GM21423 (cell line): ENCODE measurements around the gene STRIP2.
"Not testable (repeated sequence)": the region's sequence is repeated elsewhere in the genome, so short reads cannot be mapped to it uniquely, and the experiment has no call there.

Experiments used
- ATAC-seq: cut with Tn5 transposase; IDR thresholded peaks from one replicate; pipeline ENCODE4 v1.9.1; 2021; ENCODE audit warnings: mild to moderate bottlenecking, moderate library complexity; ENCODE audit not compliant: unreplicated experiment

Gene STRIP2

DNA sequence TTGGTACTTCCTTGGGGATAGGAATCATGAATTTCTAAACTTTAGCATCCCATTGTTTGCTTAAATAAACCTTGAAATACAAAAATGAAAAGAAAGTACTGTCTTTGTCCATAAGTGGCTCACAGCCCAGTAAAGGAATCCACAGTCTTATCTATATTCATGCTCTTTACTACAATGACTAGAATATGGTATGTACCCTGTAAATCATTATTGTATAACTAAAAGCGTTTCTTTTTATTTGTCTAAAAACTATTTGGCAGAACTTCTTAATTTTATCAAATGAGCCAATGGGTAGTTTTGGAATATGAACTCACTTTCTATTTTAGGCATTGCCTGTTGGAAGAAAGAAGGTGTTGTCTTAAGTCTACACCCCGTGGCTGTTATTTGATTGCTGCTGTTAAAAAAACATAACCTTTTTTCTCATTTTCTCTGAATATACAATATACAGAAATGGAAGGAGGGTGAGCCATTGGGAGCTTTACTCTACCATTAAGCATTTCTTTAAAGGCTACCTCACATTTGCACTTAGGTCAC is 12.4 kb upstream of the STRIP2 start:
- no peak for ATAC-seq

DNA sequence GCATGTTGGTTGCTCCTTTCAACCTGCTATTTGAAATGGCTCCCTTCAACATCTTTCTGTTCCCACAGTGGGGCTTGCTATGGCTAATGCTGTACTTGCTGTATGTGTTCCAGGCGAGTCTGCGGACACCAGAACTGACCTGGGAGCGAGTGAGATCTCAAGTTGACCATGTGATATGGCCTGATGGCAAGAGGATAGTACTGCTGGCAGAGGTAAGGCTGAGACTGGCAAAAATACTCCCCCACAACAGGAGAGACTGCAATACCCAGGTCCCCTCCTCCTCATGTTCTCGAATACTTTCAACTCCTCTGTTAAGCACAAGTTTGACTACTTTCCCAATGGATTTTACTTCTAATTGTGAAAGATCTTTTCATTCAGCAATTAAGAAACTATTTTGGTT is 11.5 kb upstream of the STRIP2 start:
- ATAC-seq, result no peak

DNA sequence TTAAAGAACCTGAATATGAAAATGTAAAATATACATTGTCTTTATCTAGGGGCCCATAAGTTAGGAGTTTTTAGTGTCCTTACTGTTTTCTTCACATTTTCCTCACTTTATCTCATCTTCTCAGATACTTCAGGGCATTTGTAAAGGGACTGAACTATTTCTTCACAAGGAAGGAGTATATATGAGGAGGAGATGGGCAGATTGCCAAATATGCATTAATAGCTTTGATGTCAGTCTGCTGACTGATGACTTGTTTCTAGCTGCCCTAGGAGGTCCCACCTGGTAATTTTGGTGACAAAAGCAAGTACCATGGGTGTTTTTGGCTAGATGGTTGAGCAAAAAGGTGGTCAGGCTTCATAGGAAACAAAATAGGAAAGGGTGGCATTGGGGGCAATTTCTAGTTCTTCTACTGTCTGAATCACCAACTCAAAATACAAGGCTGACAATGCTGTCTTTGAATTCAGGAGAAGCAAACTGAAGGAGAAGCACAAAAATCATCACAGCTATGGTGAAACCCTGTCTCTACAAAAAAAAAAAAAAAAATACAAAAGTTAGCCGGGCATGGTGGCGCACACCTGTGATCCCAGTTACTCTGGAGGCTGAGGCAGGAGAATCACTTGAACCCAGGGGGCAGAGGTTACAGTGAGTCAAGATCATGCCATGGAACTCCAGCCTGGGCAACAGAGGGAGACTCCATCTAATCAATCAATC is 10.4 kb upstream of the STRIP2 start:
- ATAC-seq, result no peak

DNA sequence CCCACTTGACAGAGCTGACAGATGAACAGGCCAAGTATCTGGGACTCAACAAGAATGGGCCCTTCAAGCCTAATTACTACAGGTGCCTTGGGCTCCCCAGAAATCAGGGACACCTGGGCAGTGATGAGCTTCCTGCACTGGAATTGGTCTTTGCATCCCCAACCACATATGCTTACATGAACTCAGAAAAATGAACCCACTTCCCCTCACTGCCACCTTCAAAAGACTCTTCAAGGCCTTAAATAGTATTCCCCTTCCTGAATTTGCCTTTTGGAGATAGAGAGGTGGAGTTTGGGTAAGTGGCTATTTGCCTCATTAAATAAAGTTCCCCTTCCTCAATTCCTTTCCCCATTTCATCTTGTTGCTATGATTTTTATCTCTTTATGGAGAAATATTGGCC is 7.8 kb upstream of the STRIP2 start:
- no peak for ATAC-seq

DNA sequence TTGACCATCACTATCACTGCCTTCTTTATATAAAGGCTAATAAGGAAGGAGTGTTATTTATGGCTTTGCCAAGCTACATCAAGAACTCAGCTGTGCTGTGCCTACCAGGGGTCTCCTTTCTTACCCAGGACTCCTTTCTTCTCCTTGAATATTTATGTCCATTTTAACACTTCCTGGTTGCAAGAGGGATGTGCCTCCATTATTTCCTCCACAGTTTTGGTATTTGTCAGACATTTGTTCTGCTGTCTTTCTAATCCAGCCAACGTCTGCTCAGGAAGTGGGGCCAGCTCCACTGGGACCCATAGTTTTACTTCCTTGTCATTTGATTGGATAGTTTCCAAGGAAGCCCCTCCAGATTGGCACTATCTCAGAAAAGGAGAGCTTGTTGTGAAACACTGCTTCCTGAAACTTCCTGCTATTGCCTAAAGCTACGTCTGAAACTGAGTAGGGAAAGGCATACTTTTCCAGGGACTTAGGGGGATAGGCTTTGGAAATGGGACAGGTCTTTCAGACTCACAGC is 6.6 kb upstream of the STRIP2 start:
- no peak for ATAC-seq

DNA sequence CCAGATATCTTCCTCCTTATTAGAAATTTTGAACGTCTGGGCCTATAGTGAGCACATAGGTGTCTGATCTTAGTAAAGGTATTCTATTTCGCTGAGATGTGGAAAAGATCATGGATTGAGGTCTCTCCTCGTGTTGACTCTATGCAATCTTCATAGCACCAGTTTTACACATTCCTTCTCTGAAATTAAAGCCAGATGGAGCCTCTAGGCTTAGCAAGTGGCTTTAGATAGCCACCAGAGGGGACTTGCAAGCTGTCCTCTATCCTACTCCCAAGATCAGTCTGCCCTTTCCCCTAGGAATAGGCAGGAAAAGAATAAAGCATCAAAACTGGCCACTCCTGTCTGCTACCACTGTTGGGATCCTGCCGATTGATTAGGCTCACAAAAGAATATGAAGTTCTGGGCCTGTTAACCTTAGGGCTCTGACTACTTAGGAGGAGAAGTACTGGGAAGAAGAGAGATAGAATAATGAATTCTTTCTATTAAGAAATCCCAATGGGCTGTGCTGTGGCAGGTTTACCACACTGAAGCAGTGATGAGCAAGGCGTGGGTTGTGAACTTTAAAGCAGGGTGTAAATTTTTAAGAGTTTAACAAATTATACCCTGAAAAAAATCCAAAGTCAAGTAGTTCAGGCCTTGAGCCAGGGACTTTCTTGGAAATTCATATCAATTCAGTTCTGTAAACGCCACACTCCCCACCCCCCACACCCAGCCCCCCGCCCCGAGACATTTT is 2.2 kb upstream of the STRIP2 start:
- no peak for ATAC-seq

DNA sequence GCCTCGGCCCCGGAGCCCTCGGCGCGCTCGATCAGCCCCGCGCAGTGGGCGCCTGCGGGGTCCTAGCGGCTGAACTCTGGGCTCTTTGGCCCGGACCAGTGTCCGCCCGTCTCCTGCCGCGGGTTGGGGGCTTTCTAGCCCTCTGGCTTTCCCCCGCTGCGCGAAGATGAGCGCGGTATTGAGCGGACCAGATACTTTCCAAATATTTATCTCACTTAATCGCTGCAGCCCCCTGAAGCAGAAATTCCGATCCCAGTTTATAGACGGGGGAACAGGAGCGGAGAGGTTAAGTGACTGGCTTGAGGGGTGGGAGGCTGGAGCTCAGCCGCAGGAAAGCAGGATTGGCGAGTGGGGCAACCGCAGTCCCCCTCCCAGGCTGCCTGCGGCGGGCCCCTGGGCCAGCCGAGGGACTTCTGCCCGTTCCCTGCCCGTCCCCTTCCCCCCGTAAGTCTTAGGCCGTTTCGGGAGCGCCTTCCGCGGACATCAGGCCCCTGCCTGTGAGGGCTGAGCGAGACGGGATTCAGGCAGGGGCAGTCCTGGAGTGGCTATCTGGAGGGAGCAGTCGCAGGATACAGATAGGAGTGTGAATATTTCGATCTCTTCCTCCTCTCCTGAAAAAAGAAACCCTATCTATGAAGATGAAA is 565 bp downstream of the STRIP2 start:
- ATAC-seq, result no peak

DNA sequence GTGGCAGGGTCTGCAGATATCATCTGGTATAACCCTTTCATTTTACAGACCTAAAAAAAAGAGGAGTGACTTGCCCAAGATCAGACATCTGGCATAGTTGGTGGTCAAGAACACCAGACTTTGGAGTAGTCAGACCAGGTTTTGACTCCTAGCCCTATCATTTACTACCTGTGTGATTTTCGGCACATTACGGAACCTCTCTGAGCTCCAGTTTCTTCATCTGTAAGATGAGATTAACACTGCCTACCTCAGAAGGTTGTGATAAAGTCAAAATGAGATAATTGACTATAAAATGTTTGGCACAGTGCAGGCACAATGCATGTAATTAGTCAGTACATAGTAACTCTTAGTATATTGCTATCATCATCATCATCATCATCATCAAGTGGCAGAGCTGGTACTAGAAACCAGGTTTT is 1.2 kb downstream of the STRIP2 start:
- no peak for ATAC-seq

DNA sequence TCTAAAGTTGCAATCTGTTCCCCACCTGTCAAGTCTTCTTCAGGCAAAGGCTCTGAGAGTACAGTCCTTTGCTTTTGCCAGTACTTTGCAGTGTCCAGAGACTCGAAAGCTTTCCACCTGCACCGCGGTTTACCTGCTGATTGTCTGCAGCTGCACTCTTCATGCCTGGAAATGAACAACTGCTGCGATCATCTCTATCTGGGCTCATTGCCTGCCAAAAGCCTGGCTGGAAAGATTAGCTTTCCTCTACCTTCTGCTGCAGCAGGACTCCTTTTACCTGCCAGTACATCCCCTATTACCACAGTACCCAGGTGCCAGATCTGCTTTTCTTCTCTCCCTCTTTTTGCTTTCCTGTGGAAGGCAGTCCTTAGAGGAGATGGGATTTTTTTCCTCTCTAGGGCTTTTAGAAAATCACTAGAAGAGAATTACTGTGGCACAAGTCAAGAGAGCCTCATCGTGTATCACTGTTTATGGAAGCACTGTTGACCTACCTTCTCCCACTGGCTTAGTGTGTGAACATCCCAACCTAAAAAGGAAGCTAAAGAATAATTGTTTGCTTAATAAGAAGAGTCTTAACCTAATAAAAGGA is 2.2 kb downstream of the STRIP2 start:
- no peak for ATAC-seq

DNA sequence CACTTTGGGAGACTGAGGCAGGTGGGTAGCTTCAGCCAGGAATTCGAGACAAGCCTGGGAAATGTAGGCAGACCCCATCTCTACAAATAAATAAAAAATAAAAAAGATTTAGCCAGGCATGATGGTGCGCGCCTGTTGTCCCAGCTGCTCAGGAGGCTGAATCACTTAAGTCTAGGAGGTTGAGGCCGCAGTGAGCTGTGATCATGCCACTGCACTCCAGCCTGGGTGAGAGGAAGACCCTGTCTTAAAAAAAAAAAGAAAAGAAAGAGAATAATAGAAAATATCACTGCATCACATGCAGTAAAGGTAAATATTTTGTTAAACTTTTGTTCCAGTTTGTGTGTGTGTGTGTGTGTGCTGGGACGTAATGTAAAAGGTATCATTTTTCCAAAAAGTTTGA is 3.0 kb downstream of the STRIP2 start:
- no peak for ATAC-seq

DNA sequence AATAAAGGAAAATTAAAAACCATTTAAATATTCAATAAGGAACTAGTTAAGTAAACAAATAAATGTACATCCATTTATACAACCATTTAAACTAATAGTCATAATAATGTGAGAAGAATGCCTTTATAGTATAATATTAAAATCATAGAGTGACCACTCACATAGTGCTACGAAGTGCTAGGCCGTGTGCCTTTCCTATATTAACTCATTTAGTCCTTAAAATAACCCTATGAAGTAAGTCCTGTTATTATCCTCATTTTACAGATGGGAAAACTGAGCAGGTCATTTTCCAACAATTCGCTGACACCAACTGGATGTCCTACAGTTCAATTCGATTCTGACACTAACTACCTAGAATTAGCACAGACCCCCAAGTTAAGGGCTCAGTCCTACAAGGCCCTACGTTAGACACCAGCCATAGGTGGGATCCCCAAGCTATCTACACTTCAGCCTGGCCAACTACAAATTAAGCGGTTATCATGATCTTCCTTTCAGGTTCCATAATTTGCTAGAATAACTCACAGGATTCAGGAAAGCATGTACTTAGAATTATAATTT is 4.1 kb downstream of the STRIP2 start:
- no peak for ATAC-seq

DNA sequence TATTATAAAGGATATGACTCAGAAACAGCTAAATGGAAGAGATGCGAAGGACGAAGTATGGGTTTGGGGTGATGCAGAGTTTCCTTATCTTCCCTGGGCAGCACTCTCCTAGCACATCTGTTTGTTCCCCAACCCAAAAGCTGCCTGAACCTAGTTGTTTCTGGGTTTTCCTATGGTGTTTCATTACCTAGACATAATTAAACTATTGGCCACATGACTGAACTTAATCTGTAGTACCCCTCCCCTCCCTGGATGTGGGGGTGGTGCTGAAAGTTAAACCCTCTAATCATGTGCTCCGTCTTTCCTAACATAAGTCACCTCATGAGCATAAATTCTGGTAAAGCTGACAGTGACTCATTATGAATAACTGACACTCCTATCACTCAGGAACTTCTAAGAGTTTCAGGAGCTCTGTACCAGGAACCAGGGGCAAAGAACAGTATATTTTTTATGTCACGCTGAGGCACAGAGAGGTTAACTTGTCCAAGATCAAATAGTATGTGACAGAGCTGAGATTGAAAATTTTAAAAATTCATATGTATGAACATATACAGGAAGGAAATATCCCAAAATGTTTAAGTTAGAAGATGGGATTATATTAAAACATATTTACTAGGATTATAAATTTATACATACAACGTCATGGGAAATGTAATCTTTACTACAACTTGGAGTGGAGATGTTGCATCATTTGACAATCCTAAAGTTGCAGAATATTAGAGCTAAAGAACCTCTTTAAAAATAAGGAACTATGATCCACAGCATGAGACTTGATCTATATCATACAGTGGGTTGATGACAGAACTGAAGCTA is 4.8 kb downstream of the STRIP2 start:
- ATAC-seq, result no peak

DNA sequence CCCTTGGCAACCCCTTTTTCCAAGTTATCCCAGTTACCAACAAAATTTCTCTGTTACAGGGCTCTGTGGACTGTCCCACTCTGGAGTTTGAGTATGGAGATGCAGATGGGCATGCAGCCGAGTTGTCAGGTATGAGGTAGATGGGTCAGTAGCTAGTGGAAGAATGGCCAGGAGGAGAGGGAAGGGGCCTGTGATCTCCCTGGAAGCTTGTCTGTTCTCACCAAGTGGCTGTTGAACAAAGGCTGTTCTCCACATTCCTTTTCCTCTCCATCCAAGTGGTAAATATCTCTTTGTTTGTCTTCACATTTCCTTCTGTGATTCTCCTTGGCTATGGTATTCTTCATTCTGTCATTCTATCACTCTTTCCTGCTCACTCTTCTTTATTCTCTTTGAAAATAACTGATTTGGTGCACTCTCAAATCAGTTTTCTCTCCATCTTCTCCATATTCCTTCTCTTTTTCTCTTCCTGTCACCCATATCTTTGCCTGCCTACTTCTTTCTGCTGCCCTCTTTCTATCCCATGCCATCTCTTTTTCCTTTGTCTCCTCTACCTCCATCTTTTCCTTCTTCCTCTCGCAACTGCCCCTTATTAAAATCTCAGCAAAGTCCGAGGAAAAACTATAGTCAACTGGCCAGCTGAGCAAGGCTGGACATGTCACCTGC is 5.9 kb downstream of the STRIP2 start:
- no peak for ATAC-seq

DNA sequence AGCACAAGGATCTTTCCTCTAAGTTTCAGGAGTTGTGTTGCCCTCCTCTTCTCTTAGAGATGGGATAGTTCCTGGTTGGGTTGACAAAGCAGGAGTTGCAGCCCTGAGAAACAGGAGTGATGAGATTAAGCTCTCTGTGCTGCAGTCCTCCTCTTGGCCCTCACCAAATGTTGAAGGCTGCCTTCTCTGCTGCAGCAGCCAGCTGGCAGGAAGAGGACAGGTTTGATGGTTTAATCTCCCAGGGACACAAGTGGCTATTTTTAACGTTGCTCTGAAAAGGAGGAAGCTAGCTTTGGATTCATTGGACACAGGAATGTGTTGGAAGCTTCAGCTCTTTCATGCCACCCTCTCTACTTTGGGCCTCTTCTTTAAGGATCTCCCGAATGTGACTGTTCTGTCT is 9.4 kb downstream of the STRIP2 start:
- ATAC-seq, result no peak

DNA sequence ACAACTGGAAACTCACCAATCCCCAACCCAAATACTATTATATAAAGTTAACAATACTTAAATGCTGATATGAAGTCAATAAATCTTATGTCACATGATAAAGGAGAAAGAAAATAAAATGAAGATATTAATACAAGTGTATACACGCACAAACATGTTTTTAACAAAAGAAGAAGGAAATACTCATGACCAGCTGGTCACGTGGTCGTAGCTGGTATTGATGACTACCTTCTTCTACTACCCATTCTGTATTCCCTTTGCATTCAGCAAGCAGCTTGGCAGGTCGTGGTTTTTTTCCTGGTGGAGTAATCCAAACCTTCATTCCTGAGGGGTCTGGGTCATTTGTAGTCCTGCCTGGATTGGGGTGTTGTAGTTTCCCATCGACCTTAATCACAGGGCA is 10.5 kb downstream of the STRIP2 start:
- ATAC-seq, result not testable (repeated sequence)

DNA sequence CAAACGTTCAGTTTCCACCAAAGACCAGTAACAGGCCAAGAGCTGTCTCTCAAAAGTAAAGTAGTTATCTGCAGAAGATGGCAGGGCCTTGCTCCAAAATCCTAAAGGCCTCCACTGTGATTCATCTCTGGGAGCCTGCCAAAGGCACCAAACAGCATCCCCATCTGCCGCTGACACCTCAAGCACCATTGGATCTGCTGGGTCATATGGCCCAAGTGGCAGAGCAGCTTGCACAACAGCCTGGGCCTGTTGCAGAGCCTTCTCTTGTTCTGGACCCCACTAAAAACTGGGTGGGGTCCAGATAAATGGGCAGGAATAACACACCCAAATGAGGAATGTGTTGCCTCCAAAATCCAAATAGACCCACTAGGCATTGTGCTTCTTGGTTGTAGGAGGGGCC is 12.7 kb downstream of the STRIP2 start:
- ATAC-seq, result not testable (repeated sequence)

DNA sequence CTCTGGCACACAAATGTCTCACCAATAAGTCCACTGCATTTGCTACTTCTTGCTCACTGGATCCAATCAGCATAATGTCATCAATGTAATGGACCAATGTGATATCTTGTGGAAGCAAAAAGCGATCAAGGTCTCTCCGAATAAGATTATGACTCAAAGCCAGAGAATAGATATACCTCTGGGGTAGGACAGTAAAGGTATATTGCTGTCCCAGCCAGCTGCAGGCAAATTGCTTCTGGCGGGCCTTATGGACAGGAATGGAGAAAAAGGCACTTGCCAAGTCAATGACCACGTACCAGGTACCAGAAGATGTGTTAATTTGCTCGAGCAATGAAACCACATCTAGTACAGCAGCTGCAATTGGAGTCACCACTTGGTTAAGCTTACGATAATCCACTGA is 13.2 kb downstream of the STRIP2 start:
- not testable (repeated sequence) for ATAC-seq

DNA sequence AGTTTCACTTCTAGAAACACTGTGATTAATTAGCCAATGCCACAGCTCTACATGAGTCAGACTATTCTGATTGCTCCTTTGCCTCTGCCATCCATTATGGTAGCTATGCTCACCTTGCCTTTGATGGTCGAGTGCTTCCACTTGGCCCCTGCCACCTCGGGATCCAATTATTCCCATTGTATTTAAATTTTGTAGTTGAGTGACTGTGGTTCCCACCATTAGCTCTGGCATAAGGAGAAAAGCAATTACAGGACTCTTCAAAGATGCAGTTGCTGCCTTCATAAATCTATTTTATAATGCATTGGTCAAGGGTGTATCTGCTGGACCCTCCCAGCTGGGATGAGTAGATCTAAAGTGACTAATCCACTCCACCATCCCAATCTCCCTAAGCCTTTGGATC is 14.4 kb downstream of the STRIP2 start:
- ATAC-seq, result not testable (repeated sequence)

DNA sequence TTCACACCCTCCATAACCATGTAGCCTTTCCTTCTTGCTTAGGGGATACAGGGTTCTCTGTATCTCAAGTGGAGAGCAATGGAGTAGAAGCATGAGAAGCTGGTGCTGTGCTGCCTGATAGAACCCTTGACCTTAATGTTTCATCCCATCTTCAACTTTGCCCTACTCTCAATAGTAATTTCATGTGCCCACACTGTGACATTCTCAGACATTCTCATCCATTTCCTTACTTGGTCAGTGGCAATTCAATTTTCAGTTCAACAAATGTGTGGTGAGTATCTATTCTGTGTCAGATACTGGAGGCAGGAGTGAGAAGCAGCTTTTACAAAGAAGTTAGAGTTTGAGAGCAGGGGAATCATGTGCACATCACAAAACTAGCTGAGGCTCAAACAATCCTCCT is 16.1 kb downstream of the STRIP2 start:
- ATAC-seq, result no peak
